HG02610 (cell line): ENCODE measurements around the gene GRIP1.

Source experiments
- ATAC-seq: cut with Tn5 transposase; IDR thresholded peaks from one replicate; pipeline ENCODE4 v1.9.1; 2021; ENCODE audit warnings: mild to moderate bottlenecking, moderate library complexity; ENCODE audit not compliant: unreplicated experiment

Gene GRIP1

DNA sequence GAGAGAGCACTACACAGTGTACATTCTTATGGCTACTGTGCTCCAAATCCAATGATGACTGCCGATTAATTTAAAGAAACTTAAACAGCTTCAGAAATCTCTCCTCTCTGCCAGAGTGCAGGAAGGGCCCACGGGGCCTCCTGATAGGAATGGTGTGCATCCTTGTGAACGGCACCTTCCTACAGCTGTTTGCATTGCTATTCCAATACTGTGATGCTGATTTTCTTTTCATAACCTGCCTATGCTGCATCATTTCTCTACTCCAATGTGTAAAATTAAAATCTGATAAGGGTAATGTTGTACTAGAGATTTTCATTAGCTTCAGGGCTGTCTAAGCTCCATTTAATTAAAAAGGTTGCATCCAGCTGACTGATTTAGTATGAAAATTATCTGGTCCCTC lies 217.5 kb downstream of the GRIP1 start:
- ATAC-seq, result no peak

DNA sequence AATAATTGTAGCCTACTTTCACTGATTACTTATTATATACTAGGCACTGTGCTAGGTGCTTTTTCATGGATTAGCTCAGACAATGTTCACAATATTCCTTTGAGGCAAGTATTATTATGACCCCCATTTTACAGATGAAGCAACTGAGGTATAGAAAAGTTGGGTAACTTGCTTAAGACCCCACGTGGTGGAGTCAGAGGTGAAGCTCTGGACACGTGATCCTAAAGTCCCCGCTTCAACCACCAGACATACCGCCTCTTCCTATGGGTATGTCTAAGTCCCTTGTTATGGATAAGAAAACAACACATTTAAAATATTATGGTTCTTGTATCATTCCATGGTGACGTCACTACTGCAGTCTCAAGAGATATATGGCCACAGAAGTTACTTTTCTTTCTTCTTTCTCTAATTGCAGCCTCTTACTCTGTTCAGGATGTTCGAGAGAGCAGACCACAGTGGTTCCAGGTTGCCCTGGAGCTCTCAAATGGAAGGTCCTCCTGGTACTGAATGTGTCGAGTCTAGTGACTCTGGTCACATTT lies 218.9 kb downstream of the GRIP1 start:
- ATAC-seq, result no peak

DNA sequence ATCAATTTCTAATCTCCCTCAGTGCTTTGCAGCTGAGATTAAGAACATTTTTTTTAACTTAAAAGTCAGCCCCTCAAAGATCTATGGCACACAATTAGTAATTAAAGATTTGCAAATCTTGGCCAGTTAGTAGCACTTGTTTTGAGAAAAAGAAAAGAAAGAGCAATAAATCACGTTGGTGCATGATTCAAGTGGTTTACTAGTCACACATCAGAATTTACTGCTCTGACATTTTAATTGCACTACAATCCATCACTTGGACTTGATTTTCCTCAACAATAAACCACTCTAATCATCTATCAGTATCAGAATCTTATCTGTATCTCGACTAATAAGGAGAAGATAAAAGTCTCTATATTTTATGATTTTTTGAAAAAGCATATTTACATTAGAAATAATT lies 222.3 kb downstream of the GRIP1 start:
- no peak for ATAC-seq

DNA sequence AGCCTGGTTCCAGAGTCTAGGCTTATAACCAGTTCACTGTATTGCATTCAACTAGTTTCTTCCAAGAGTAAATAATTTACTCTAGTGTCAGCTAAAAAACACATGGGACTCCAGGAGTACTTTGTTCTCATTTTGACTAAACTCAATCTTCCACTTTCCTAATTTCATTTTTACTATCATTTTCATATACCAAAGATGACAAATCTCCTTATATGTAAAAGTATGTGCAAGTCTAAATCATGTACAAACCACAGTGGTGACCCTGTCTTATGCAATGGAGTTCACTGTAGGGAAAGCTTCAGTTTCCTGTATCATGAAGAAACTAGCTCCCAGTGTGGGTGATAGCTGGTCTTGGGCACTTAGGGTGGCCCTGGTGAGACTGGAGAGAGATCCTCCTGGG lies 225.0 kb downstream of the GRIP1 start:
- peak; percentile 67 for ATAC-seq

DNA sequence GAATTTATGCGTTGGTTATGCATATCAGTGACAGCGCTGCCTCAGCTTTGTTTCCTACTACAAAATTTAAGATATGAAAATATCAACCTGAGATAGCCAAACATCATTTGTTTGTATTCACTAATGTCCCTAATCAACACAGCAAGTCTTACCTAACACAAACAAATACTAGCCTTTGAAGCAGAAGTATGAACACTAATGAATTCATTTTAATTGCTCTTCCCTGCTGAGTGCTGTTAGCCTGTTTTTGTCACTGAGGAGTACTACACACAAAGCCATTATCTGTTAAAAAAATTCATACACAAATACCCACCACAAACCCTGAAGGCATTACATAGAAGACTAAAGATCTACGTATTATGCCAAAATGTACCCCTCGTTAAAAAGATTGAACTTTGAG lies 225.8 kb downstream of the GRIP1 start:
- ATAC-seq, result no peak

DNA sequence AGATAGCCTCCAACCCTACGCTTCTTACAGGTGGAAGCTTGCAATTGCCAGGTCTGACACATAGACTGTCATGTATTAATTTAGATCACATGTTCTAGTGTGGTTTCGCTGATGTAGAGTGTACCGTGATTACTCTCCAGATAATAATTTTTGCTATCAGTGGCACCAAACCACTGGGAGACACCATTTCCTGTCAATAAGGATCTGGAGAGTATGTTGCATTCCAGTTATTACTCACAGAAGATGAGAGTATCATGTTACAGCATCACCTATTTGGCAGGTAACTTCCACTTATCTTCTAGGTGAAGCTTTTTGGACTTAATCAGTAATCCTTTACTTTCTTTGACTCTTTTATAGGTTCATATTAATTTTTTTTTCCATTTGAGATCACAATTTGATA lies 229.3 kb downstream of the GRIP1 start:
- no peak for ATAC-seq

DNA sequence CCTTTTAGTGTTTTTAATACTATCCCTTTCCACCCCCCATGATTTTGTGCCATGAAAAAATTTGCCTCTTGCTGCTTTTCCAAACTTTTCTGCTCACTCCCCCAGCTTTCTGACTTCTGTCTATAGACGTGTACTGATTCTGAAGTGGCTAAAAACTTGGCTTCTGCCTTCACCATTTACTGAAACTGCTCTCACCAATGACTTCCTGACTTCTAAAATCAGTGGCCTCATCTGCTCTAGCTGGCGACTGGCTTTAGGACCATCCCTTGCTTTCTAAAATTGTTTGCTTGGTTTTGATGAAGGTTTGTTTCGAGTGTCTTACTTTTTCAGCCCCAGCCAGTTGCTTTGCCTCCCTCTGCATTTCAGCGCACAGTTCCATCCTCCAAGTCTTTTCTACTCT lies 231.2 kb downstream of the GRIP1 start:
- no peak for ATAC-seq

DNA sequence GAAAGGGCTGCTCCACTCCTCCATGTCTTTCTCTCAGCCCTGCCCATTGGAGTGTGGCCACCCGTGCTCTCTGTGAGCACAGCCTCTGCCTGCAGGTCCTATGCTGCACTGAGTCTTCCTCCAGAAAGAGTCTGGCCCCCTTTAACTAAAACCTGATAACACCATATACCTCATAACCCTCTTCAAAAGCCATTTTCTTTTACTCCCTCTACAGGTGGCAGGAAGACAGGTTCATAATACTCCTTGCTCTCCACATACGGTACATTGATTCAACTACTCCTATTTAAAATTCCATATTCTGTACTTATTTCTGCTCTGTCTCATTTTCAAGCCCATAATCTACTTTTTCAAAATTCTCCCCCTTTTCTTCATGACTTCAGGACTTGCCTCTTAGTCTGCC lies 232.6 kb downstream of the GRIP1 start:
- ATAC-seq, result no peak

DNA sequence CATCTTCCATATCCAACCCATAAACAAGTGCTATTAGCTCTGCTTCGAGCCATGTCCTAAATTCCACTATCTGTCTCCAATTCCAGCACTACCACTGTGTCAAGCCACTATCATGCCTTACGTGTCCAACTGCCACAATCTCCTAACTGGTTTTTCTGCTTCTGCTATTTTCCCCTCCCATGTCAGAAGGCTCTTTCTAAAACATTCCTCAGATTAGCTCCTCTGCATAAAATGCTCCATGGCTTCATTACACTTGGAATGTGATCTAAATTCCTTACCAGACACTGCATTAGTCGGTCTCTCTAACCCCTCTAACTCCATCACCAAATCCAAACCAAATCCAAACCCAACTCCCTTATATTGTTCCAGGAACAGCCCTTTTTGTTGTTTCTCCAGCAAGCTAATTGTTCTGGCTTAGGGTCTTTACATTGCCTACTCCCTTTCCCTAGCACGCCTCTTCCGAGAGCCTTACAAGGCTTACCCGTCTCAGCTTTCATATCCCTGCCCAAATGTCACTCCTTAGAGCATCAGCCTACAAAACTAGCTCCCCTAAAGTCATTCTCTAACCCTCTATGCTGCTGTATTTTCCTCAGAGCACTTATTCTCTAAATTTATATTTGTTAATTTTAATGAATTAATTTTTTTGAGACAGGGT lies 236.8 kb downstream of the GRIP1 start:
- no peak for ATAC-seq

DNA sequence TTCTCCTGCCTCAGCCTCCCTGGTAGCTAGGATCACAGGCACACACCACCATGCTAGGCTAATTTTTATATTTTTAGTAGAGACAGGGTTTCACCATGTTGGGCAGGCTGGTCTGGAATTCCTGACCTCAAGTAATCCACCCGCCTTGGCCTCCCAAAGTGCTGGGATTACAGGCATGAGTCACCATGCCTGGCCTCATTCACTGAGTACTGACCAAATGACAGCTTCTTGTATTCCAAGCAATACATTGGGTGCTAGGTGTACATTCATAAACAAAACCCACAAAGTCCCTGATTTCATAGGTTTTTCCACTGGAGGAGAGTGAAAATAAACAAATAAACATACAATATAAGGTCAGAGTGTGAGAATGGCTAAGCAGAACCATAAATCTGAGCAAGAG lies 240.3 kb downstream of the GRIP1 start:
- ATAC-seq, result no peak

DNA sequence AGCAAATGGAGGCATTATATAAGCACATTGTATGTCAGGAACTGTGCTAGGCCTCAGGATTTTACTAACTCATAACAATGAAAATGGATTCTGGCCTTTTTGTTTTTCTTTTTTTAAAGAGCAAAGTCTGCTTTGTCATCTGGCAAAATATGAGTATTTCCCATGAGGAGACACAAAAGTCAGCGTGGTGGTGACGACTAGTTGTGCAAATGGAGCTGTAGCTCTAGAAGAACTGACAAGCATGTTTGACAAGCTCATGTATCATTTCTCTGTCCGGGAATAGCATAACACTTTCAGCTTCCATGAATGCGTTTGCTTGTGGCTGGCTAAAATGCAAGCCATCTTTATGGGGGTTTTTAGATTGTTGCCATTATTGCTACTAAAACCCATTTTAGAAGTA lies 248.8 kb downstream of the GRIP1 start:
- ATAC-seq, result no peak

DNA sequence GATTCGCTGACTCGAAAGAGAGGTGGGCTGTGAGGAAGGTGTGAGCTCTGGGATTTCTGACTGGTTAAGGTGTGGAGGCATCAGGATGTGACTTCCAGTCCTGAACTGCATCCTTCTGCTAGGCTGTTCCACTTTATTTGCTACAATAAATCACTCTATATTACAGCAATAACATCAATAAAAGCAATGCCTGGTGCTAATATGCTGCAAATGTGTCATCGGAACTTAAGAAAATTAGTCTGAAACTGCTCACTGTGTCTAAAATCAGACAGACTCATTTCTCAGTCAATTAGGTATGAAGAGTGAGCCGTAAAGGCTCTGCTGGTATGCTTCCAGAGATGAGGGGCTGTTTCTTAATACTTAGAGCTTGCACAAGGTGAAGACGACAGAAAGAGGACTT lies 250.0 kb downstream of the GRIP1 start:
- no peak for ATAC-seq

DNA sequence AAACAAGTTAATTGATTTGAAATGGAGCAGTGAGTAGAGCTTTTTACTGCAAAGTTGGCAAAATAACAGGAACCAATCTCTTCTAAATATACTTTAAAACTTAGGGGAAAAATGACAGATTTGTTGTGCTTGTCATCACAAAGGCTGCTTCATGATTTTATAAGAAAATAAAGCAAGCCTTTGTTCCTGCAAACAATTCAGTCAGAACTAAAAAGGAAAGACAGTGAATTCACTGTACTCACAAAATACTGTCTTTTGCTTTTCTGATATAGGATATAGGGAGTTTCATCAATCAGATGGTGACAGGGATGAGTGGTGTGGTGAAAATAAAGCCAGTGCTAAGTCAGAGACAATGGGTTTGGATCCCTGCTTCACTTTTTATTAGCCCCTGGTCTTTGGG lies 250.6 kb downstream of the GRIP1 start:
- no peak for ATAC-seq

DNA sequence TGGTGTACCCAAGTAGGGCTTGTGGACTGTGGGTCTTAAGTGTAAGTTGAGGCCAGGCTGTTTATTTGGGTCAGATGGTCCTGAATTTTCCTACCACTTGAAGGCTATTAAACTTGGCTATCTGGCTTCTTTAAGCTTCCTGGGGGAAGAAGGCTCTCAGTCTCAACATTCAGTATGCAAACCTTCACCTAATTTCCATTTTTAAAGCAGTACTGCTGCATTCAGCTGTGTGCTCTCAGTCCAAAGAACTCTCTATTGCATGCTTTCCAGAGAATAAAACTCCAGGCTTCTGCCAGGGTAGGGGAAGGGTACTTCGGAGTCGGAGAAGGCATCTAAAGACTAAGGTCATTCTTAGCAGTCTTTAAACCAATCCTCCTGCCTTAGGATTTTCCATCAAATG lies 252.2 kb downstream of the GRIP1 start:
- ATAC-seq, result no peak

DNA sequence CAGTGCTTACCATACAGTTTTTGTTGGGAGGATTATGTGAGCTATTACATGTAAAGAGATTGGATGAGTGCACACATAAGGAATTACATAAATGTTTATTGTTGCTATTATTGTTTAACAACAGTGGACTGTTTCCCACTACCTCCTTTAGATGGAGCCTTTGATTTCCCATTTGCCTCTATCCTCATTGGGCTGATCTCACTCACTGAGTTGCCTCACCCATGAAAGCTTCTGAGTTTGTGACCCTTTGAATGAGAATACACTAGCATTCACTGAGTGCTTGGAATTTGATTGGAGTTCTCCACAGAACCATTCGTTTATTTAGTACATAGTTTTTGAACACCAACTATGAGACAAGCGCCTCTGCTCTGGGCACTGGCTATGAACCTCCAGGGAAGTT lies 255.6 kb downstream of the GRIP1 start:
- no peak for ATAC-seq

DNA sequence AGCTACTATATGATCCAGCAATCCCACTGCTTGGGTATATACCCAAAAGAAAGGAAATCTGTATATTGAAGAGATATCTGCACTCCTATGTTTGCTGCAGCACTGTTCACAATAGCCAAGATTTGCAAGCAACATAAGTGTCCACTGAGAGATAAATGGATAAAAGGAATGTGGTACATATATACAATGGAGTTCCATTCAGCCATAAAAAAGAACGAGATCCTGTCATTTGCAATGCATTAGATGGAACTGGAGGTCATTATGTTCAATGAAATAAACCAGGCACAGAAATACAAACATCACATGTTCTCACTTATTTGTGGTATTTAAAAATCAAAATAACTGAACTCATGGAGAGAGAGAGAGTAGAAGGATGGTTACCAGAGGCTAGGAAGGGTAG lies 260.0 kb downstream of the GRIP1 start:
- no peak for ATAC-seq

DNA sequence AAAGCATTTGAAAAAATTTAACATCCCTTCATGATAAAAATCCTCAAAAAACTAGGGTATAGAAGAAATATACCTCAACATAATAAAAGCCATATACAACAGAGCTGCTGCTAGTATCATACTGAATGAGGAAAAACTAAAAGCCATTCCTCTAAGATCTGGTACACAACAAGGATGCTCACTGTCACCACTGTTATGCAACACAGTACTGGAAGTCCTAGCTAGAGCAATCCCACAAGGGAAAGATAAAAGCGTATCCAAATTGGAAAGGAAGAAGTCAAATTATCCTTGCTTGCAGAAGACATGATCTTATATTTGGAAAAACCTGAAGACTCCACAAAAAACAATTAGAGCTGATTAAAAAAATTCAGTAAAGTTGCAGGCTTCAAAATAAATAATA lies 261.7 kb downstream of the GRIP1 start:
- no peak for ATAC-seq

DNA sequence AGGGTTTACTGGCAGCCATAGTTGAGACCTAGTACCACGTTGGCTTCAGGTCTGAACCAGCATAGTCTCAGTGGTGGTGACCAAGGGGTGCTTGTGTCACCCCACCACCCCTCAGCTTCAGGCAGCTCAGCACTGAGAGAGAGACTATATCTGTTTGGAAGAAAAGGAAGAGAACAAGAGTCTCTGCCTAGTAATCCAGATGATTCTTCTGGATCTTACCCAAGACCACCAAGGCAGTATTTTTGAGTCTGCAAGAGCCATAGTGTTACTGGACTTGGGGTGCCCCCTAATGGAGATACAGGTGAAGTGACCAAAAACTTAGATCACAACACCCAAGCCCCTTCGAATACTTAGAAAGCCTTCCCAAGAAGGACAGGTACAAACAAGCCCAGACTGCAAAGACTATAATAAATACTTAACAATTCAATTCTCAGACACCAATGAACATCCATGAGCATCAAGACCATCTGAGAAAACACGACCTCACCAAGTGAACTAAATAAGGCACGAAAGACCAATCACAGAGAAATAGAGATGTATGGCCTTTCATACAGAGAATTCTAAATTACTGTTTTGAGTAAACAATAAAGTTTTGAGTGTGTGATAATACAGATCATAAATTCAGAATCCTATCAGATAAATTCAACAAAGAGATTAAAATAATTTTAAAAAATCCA lies 269.5 kb downstream of the GRIP1 start:
- peak; percentile 62 for ATAC-seq

DNA sequence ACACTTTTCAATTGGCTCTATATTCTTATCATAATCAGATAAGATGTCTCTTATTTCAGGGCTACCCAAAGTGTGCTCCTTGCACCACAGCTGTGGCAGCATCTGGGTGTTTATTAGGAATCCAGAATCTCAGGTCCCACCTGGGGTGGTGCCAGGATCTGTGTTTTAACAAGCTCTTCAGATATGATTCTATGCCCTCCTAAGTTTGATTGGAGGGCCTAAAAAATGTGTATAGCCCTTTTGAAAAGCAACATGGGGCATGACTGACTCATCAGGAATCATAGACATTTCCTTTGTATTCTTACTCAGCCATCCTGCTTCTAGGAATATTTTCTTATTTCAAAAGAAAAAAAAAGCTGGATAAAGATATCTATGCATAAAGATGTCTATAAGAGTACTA lies 273.5 kb downstream of the GRIP1 start:
- no peak for ATAC-seq

DNA sequence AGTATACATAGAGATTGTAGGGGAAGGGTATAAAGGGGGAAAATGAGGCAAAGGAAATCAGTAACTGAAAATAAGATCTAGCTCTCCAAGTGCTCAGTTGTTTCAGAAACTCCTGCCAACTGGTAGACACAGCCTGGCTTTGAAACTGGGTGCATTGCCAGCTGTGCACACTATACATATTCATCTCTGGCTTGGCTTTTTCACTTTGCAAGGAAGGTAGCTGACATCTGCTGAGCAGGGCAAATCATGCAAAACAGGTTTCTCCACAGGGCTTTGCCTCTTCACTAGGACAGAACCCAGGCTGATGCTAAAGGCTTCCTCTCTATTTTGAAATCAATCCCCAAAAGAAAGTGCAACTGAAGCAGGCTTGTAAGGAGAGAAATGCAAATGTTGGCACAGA lies 275.1 kb downstream of the GRIP1 start:
- no peak for ATAC-seq

DNA sequence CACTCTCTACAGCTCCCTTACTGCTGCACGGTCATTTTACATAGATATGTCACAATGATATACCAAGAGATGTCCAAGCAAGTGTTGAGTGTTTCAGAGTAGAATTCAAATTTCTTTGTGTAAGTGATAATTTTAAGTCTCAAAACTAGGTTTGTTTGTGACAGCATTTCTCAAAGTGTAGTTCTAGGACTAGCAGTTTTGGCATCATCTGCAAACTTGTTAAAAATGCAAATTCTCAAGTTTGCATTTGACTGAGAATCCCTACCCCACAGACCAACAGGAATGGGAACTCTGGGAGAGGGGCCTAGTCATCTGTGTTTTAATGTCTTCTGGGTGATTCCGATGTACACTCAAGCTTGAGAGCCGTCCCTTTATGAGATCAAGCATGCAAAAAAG lies 279.0 kb downstream of the GRIP1 start:
- ATAC-seq, result no peak
